Neural progenitor cell (in vitro differentiated cells): ENCODE results near the gene OXSR1. TPM values are rescaled to one million over a fixed set of nuclear protein-coding genes. Genes with fewer than 3 reads are reported as not detected.
"Not testable (repeated sequence)": the region's sequence is repeated elsewhere in the genome, so short reads cannot be mapped to it uniquely, and the experiment has no call there.

Source experiments
- DNase-seq: peaks from one replicate; pipeline ENCODE4 v3.0.0-alpha.2; 2016; ENCODE audit warnings: low spot score
- H2AFZ ChIP-seq: fragments of 200-600 bp; sonication (generic); replicated peaks from 2 replicates; pipeline ENCODE4 v1.6.1; 2016; ENCODE audit warnings: antibody characterized with exemption
- H3F3A ChIP-seq: fragments of 200-600 bp; sonication (generic); 2 replicates; pipeline ENCODE4 v1.6.1; 2016; ENCODE audit warnings: antibody characterized with exemption, low read depth
- H3K27ac ChIP-seq: fragments of 200-600 bp; sonication (generic); 2 replicates; pipeline ENCODE4 v1.5.1; 2016; ENCODE audit warnings: mild to moderate bottlenecking
- H3K27me3 ChIP-seq: fragments of 200-600 bp; sonication (generic); 2 replicates; pipeline ENCODE4 v1.6.1; 2016; ENCODE audit warnings: mild to moderate bottlenecking, moderate library complexity
- H3K36me3 ChIP-seq: fragments of 200-600 bp; sonication (generic); 2 replicates; pipeline ENCODE4 v1.5.1; 2016
- H3K4me1 ChIP-seq: fragments of 200-600 bp; sonication (generic); 2 replicates; pipeline ENCODE4 v1.6.1; 2016; ENCODE audit warnings: mixed run types
- H3K4me2 ChIP-seq: fragments of 200-600 bp; sonication (generic); 2 replicates; pipeline ENCODE4 v1.6.1; 2016
- H3K4me3 ChIP-seq: fragments of 200-600 bp; sonication (generic); 2 replicates; pipeline ENCODE4 v1.5.1; 2016
- H3K79me2 ChIP-seq: fragments of 200-600 bp; sonication (generic); 2 replicates; pipeline ENCODE4 v1.6.1; 2016; ENCODE audit warnings: low read depth
- H3K9ac ChIP-seq: fragments of 200-600 bp; sonication (generic); 2 replicates; pipeline ENCODE4 v1.6.1; 2016
- H3K9me3 ChIP-seq: fragments of 200-600 bp; sonication (generic); 2 replicates; pipeline ENCODE4 v1.5.1; 2016; ENCODE audit warnings: low read depth
- H4K20me1 ChIP-seq: fragments of 200-600 bp; sonication (generic); 2 replicates; pipeline ENCODE4 v1.6.1; 2016; ENCODE audit warnings: low read depth
- H3K27ac Mint-ChIP-seq: 3 replicates; pipeline ENCODE4 v1.8.0; 2021; ENCODE audit warnings: mixed read lengths
- H3K27me3 Mint-ChIP-seq: 2 replicates; pipeline ENCODE4 v1.8.0; 2022; ENCODE audit warnings: low read depth, mild to moderate bottlenecking, inconsistent platforms, moderate library complexity, mixed read lengths; ENCODE audit not compliant: insufficient read depth
- H3K36me3 Mint-ChIP-seq: 3 replicates; pipeline ENCODE4 v1.8.0; 2021; ENCODE audit warnings: mixed read lengths
- H3K4me1 Mint-ChIP-seq: 3 replicates; pipeline ENCODE4 v1.8.0; 2021; ENCODE audit warnings: mixed read lengths
- H3K4me3 Mint-ChIP-seq: 3 replicates; pipeline ENCODE4 v1.8.0; 2021; ENCODE audit warnings: mild to moderate bottlenecking, moderate library complexity, mixed read lengths
- H3K9me3 Mint-ChIP-seq: 3 replicates; pipeline ENCODE4 v1.8.0; 2020; ENCODE audit warnings: mixed read lengths
- EZH2 ChIP-seq: fragments of 200-600 bp; sonication (generic); IDR thresholded peaks from 2 replicates; pipeline ENCODE4 v1.6.1; 2017; ENCODE audit warnings: antibody characterized with exemption, mild to moderate bottlenecking, moderate library complexity
- EZH2phosphoT487 ChIP-seq: fragments of 200-600 bp; sonication (generic); IDR thresholded peaks from 2 replicates; pipeline ENCODE4 v1.6.1; 2017; ENCODE audit warnings: antibody characterized with exemption
- total RNA-seq: library from RNA; depleted of rRNA; stranded (reverse); fragments of >200 nt; gene quantifications from 2 replicates; pipeline ENCODE4 v1.2.3, GENCODE V29; 2015; ENCODE audit warnings: low replicate concordance
- TF ChIP-seq, protein P1 (sequence below): fragments of 200-600 bp; sonication (generic); IDR thresholded peaks from 2 replicates; pipeline ENCODE4 v1.5.1; 2017; ENCODE audit warnings: antibody characterized with exemption, mild to moderate bottlenecking

OXSR1 gene
- total RNA-seq, 1 donor from 2014 or later, result 65.8 TPM

DNA sequence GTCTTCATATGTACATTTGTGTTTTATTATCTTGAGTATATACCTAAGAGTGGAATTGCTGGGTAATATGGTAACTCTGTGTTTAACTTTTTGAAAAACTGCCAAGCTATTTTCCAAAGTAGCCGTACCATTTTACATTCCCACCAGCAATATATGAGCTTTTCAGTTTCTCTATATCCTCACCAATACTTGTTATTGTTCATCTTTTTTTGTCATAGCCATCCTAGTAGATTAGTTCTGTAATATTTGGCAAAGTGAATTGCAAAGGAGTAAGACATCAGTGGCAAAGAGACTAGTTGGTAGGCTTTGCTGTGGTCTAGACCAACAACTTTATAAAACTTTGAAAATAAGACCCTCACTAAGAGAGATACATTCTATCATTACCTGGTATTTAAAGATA, 21.4 kb downstream of the OXSR1 start:
- Histone ChIP-seq H3K36me3 (peaks cover 10% of the 10 kb centered on the region), H3K27ac (no peak overlapping the region), H3F3A (peaks cover 2% of the 10 kb centered on the region), H3K9ac (no peak overlapping the region), H3K27me3 (no peaks in the 10 kb centered on the region), H4K20me1 (peaks cover 14% of the 10 kb centered on the region), H3K9me3 (no peaks in the 10 kb centered on the region), H3K4me2 (no peak overlapping the region), H2AFZ (no peak overlapping the region), H3K4me1 (no peaks in the 10 kb centered on the region), H3K4me3 (no peak overlapping the region), H3K79me2 (peaks cover 18% of the 10 kb centered on the region)
- DNase-seq, result no peak
- Mint-ChIP-seq H3K27me3 (no peaks in the 10 kb centered on the region), H3K4me1 (no peaks in the 10 kb centered on the region), H3K27ac (no peak overlapping the region), H3K4me3 (no peak overlapping the region), H3K36me3 (peaks cover 31% of the 10 kb centered on the region), H3K9me3 (peaks cover 2% of the 10 kb centered on the region)
- TF ChIP-seq EZH2, result no peak
- TF ChIP-seq EZH2phosphoT487, result no peak
- TF ChIP-seq, protein P1, sequence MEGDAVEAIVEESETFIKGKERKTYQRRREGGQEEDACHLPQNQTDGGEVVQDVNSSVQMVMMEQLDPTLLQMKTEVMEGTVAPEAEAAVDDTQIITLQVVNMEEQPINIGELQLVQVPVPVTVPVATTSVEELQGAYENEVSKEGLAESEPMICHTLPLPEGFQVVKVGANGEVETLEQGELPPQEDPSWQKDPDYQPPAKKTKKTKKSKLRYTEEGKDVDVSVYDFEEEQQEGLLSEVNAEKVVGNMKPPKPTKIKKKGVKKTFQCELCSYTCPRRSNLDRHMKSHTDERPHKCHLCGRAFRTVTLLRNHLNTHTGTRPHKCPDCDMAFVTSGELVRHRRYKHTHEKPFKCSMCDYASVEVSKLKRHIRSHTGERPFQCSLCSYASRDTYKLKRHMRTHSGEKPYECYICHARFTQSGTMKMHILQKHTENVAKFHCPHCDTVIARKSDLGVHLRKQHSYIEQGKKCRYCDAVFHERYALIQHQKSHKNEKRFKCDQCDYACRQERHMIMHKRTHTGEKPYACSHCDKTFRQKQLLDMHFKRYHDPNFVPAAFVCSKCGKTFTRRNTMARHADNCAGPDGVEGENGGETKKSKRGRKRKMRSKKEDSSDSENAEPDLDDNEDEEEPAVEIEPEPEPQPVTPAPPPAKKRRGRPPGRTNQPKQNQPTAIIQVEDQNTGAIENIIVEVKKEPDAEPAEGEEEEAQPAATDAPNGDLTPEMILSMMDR, result no peak

DNA sequence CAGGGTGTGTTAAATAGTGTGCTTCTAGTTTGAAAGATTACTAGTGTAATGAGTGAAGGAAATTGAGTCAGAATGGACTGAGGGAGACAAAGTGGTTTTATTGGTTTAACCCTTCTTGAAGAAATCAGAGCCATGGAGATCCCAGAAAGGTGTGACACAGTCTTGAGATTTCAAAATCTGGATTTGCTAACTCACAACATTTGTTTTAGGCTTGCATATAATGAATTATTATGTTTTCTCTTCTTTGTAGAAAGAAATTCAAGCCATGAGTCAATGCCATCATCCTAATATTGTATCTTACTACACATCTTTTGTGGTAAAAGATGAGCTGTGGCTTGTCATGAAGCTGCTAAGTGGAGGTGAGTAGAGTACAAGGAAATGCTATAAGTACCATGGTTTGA, 25.1 kb downstream of the OXSR1 start:
- peaks cover 6% of the 10 kb centered on the region for H3K36me3 ChIP-seq
- no peaks in the 10 kb centered on the region for H3K9me3 ChIP-seq
- no peaks in the 10 kb centered on the region for H3K4me1 ChIP-seq
- H3F3A ChIP-seq, result no peaks in the 10 kb centered on the region
- no peak overlapping the region for H3K9ac ChIP-seq
- Mint-ChIP-seq H3K36me3 (peaks cover 32% of the 10 kb centered on the region), H3K27ac (no peak overlapping the region), H3K9me3 (peaks cover 2% of the 10 kb centered on the region), H3K4me1 (no peaks in the 10 kb centered on the region), H3K27me3 (no peaks in the 10 kb centered on the region), H3K4me3 (no peak overlapping the region)
- no peak overlapping the region for H3K4me2 ChIP-seq
- H3K27me3 ChIP-seq, result no peaks in the 10 kb centered on the region
- DNase-seq, result no peak
- H2AFZ ChIP-seq, result no peak overlapping the region
- H3K79me2 ChIP-seq, result peaks cover 5% of the 10 kb centered on the region
- TF ChIP-seq EZH2 (no peak), EZH2phosphoT487 (no peak)
- TF ChIP-seq, protein P1, result no peak
- H3K4me3 ChIP-seq, result no peak overlapping the region
- peaks cover 2% of the 10 kb centered on the region for H4K20me1 ChIP-seq
- H3K27ac ChIP-seq, result no peak overlapping the region

DNA sequence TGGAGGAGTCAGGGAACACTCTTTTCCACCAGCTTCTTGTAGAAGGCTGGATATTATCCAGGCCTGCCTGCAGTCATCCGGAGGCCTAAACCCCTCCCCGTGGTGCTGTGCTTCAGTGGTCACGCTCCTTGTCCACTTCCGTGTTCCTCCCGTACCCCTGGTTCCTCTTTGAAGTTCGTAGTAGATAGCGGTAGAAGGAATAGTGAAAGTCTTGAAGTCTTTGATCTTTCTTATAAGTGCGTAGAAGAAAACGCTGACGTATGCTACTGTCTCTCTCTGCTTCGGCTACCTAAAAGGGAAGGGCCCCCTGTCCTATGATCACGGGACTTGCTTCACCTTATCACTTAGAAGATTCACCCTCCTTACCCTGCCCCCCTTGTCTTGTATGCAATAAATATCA, 37.6 kb downstream of the OXSR1 start:
- H3K27ac ChIP-seq, H3F3A ChIP-seq, H3K4me2 ChIP-seq, H3K4me3 ChIP-seq, H4K20me1 ChIP-seq, H3K27me3 Mint-ChIP-seq, DNase-seq, H3K4me3 Mint-ChIP-seq, H2AFZ ChIP-seq, H3K4me1 Mint-ChIP-seq, H3K27ac Mint-ChIP-seq, H3K9me3 Mint-ChIP-seq, H3K36me3 ChIP-seq, H3K9ac ChIP-seq, H3K27me3 ChIP-seq, H3K4me1 ChIP-seq, H3K9me3 ChIP-seq: not testable (repeated sequence)
- H3K36me3 Mint-ChIP-seq, result peaks cover 32% of the 10 kb centered on the region
- H3K79me2 ChIP-seq, result peaks cover 22% of the 10 kb centered on the region

DNA sequence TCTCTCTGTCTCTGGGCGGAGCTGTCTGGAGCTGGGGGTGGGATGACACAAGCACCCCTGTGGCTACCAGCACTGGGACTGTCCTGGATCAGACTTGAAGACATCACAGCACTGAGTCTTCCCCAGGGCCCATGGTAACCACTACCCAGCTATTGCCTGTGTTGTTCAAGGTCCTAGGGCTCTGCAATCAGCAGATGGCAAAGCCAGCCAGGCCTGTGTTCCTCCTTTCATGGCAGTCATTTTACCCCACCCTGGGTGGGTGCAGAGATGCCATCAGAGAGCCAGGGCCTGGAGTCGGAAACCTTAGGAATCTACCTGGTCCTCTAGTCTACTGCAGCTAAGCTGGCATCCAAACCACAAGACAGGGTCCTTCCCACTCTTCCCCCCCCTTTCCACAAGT, 38.4 kb downstream of the OXSR1 start:
- Histone ChIP-seq H3F3A (no peaks in the 10 kb centered on the region), H3K4me3 (no peak overlapping the region), H3K4me2 (no peak overlapping the region), H3K9me3 (no peaks in the 10 kb centered on the region), H3K27ac (no peak overlapping the region), H3K9ac (no peak overlapping the region), H3K36me3 (peaks cover 2% of the 10 kb centered on the region), H3K4me1 (no peaks in the 10 kb centered on the region), H4K20me1 (peaks cover 4% of the 10 kb centered on the region), H2AFZ (no peak overlapping the region), H3K79me2 (peaks cover 29% of the 10 kb centered on the region), H3K27me3 (no peaks in the 10 kb centered on the region)
- no peak for DNase-seq
- Mint-ChIP-seq H3K27me3 (no peaks in the 10 kb centered on the region), H3K4me3 (no peak overlapping the region), H3K36me3 (peaks cover 36% of the 10 kb centered on the region), H3K27ac (no peak overlapping the region), H3K4me1 (no peaks in the 10 kb centered on the region), H3K9me3 (no peaks in the 10 kb centered on the region)
- TF ChIP-seq EZH2phosphoT487, result no peak
- no peak for TF ChIP-seq EZH2
- TF ChIP-seq, protein P1, result no peak
